GM08714 (cell line): ENCODE results near the gene GRID2.

Source experiments
- H3K4me3 ChIP-seq: fragments of 200-500 bp; sonication (Bioruptor generic); 2 replicates; pipeline ENCODE4 v1.5.1; 2014; ENCODE audit warnings: mild to moderate bottlenecking, low read length, inconsistent platforms
- ZNF274 ChIP-seq: IDR thresholded peaks from 2 replicates; pipeline ENCODE4 v1.6.1; 2012; ENCODE audit warnings: mild to moderate bottlenecking, low read depth, low read length

GRID2 gene

GRCh38 chr4:93813092-93813491, 1509.3 kb downstream of the GRID2 start:
- no peak overlapping the region for H3K4me3 ChIP-seq
- TF ChIP-seq ZNF274 = no peak

- TF ChIP-seq ZNF274 = no peak
- H3K4me3 ChIP-seq = no peak overlapping the region
These were observed 1510.4 kb downstream of the GRID2 start for GRCh38 chr4:93814141-93814540.

GRCh38 chr4:93814722-93815121, 1511.0 kb downstream of the GRID2 start:
- H3K4me3 ChIP-seq = no peak overlapping the region
- TF ChIP-seq ZNF274 = no peak
